ENCODE results near the gene PCDHB6. TPM values are rescaled to one million over a fixed set of nuclear protein-coding genes. Genes with fewer than 3 reads are reported as not detected.

The PCDHB6 gene
- total RNA-seq, 1 experiment from 2014 or later = not detected

GRCh38 chr5:141119250-141119649 lies 30.6 kb upstream of the PCDHB6 start:
- H3K36me3 Mint-ChIP-seq (ENCODE audit: insufficient read depth in 1 of 3, low read depth in 3 of 3) = peaks cover 13 to 45% (median 13%) of the 10 kb centered on the region in 3 experiments

More at GRCh38 chr5:141119250-141119649, 30.6 kb upstream of the PCDHB6 start:
- Histone ChIP-seq H2AK5ac (ENCODE audit: insufficient read length, low read length) (no peak overlapping the region), H4K20me1 (ENCODE audit: control insufficient read depth, insufficient read depth, insufficient read length) (no peaks in the 10 kb centered on the region), H3K18ac (ENCODE audit: insufficient read length, low read depth, low read length) (no peak overlapping the region), H3K79me1 (ENCODE audit: insufficient read depth, low read depth, low read length, poor library complexity, severe bottlenecking) (no peaks in the 10 kb centered on the region), H2AFZ (ENCODE audit: low read length) (no peak overlapping the region), H3K4me2 (ENCODE audit: insufficient read depth, insufficient read length, low read length) (no peak overlapping the region), H2BK15ac (ENCODE audit: low read depth, low read length) (no peak overlapping the region), H3K27me3 (ENCODE audit: insufficient read depth, low read length) (no peaks in the 10 kb centered on the region), H4K91ac (ENCODE audit: insufficient read length, low read depth, low read length) (no peak overlapping the region), H3K23me2 (ENCODE audit: insufficient read length, low read depth, low read length, poor library complexity, severe bottlenecking) (no peaks in the 10 kb centered on the region), H3K56ac (ENCODE audit: insufficient read length, low read depth, low read length) (no peak overlapping the region), H3K4me1 (ENCODE audit: insufficient read depth, low read length) (no peaks in the 10 kb centered on the region), H4K8ac (replicated peaks; ENCODE audit: insufficient read length, low read depth, low read length) (no peak overlapping the region), H3K9me3 (ENCODE audit: control insufficient read depth, low read depth, low read length) (no peaks in the 10 kb centered on the region), H2BK5ac (ENCODE audit: insufficient read length, low read length) (no peak overlapping the region), H3K9ac (ENCODE audit: extremely low read depth, insufficient read length, low read length) (no peak overlapping the region), H3K79me2 (ENCODE audit: insufficient read depth, low read length) (no peaks in the 10 kb centered on the region), H4K5ac (ENCODE audit: insufficient read length, low read depth, low read length) (no peak overlapping the region), H3K14ac (ENCODE audit: insufficient read depth, low read length) (no peak overlapping the region), H3K4ac (ENCODE audit: low read depth, low read length) (no peak overlapping the region), H3K23ac (ENCODE audit: insufficient read length, low read depth, low read length) (no peak overlapping the region), H2BK12ac (ENCODE audit: insufficient read length, low read depth, low read length) (no peak overlapping the region), H3T11ph (ENCODE audit: low read length) (no peak overlapping the region), H3K27ac (ENCODE audit: insufficient read length, low read depth, low read length) (no peak overlapping the region), H2BK120ac (ENCODE audit: low read depth, low read length, poor library complexity, severe bottlenecking) (no peak overlapping the region), H2BK20ac (ENCODE audit: low read depth, low read length, poor library complexity, severe bottlenecking) (no peak overlapping the region)
- H3K9me3 Mint-ChIP-seq = peaks cover 32 to 34% of the 10 kb centered on the region in 2 experiments
- no peak for TF ChIP-seq CTCF (conservative IDR thresholded peaks at IDR 0.05)
- H3K4me3 Mint-ChIP-seq = no peak overlapping the region
- no CpG with 5 or more reads among the region's 2 CpGs for WGBS (ENCODE audit: extremely low coverage, insufficient read length, low lambda C conversion rate)
- H3K4me1 Mint-ChIP-seq = peaks cover 0 to 4% of the 10 kb centered on the region in 2 experiments; a peak in 1 of 4 replicates
- H3K27me3 Mint-ChIP-seq (ENCODE audit: low read depth) = no peaks in the 10 kb centered on the region
- H3K27ac Mint-ChIP-seq = no peak overlapping the region
- DNase-seq = no peak

Measured in H9 (cell line).